Fibroblast of skin of left biceps (primary cell): ENCODE results near the gene BCAN.
"Not testable (repeated sequence)": the region's sequence is repeated elsewhere in the genome, so short reads cannot be mapped to it uniquely, and the experiment has no call there.

Source experiments
- DNase-seq, 2 experiments: peaks; one replicate each; pipeline ENCODE4 v3.0.0-alpha.2; 2013; ENCODE audit warnings: low read depth in 2 of 2

The BCAN gene

GRCh38 chr1:156641761-156642264, at the start of gene BCAN:
BCAN (plus strand) TSS chr1:156642117; CDS start chr1:156646055, 3,938 bp downstream.
- DNase-seq = no peak

GRCh38 chr1:156592158-156592909, 49.6 kb upstream of the BCAN start:
- no peak for DNase-seq

- no peak for DNase-seq
Observed at GRCh38 chr1:156592910-156593660, 48.8 kb upstream of the BCAN start.

- DNase-seq = no peak
Observed at GRCh38 chr1:156593661-156593989, 48.3 kb upstream of the BCAN start.

GRCh38 chr1:156594190-156594589, 47.7 kb upstream of the BCAN start:
- DNase-seq = no peak

GRCh38 chr1:156595016-156595415, 46.9 kb upstream of the BCAN start:
- no peak for DNase-seq

GRCh38 chr1:156596426-156596825, 45.5 kb upstream of the BCAN start:
- DNase-seq = no peak

- DNase-seq = no peak
Observed at GRCh38 chr1:156598125-156598524, 43.8 kb upstream of the BCAN start.

- DNase-seq = no peak
Observed at GRCh38 chr1:156598731-156599432, 43.0 kb upstream of the BCAN start.

- no peak for DNase-seq
Observed at GRCh38 chr1:156599811-156600210, 42.1 kb upstream of the BCAN start.

GRCh38 chr1:156600733-156601121, 41.2 kb upstream of the BCAN start:
- DNase-seq = no peak

- DNase-seq = peak; percentile 80 to 82
Observed at GRCh38 chr1:156601122-156601830, 40.6 kb upstream of the BCAN start, which contains the start of gene GPATCH4. GPATCH4 (minus strand) TSS chr1:156601479.

GRCh38 chr1:156601892-156602291, 40.0 kb upstream of the BCAN start:
- DNase-seq = no peak

GRCh38 chr1:156602557-156602993, 39.3 kb upstream of the BCAN start:
- DNase-seq = no peak

GRCh38 chr1:156607344-156607743, 34.6 kb upstream of the BCAN start:
- not testable (repeated sequence) for DNase-seq

- DNase-seq = no peak
Observed at GRCh38 chr1:156608036-156608674, 33.8 kb upstream of the BCAN start.

- no peak for DNase-seq
Observed at GRCh38 chr1:156608981-156609380, 32.9 kb upstream of the BCAN start.

- DNase-seq = not testable (repeated sequence)
Observed at GRCh38 chr1:156610072-156610471, 31.8 kb upstream of the BCAN start.

- no peak for DNase-seq
Observed at GRCh38 chr1:156612666-156613065, 29.3 kb upstream of the BCAN start.

- DNase-seq = no peak
Observed at GRCh38 chr1:156615946-156616345, 26.0 kb upstream of the BCAN start.

- DNase-seq = no peak
Observed at GRCh38 chr1:156616463-156616862, 25.5 kb upstream of the BCAN start.
